Measurements from ENCODE around the gene ZBTB38. TPM values are rescaled to one million over a fixed set of nuclear protein-coding genes. Genes with fewer than 3 reads are reported as not detected.

Gene ZBTB38, protein sequence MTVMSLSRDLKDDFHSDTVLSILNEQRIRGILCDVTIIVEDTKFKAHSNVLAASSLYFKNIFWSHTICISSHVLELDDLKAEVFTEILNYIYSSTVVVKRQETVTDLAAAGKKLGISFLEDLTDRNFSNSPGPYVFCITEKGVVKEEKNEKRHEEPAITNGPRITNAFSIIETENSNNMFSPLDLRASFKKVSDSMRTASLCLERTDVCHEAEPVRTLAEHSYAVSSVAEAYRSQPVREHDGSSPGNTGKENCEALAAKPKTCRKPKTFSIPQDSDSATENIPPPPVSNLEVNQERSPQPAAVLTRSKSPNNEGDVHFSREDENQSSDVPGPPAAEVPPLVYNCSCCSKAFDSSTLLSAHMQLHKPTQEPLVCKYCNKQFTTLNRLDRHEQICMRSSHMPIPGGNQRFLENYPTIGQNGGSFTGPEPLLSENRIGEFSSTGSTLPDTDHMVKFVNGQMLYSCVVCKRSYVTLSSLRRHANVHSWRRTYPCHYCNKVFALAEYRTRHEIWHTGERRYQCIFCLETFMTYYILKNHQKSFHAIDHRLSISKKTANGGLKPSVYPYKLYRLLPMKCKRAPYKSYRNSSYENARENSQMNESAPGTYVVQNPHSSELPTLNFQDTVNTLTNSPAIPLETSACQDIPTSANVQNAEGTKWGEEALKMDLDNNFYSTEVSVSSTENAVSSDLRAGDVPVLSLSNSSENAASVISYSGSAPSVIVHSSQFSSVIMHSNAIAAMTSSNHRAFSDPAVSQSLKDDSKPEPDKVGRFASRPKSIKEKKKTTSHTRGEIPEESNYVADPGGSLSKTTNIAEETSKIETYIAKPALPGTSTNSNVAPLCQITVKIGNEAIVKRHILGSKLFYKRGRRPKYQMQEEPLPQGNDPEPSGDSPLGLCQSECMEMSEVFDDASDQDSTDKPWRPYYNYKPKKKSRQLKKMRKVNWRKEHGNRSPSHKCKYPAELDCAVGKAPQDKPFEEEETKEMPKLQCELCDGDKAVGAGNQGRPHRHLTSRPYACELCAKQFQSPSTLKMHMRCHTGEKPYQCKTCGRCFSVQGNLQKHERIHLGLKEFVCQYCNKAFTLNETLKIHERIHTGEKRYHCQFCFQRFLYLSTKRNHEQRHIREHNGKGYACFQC (N-terminal part only)
- 45.6 and 66.3 TPM in 2 replicates for total RNA-seq

GRCh38 chr3:141368062-141368924 lies at the start of gene ZBTB38:
Gene ZBTB38 (plus strand): TSS chr3:141368504. CDS start chr3:141442389, 73,885 bp downstream.

Other genes with a start within 250 kb of the ZBTB38 start
- gene PXYLP1, start 136.7 kb upstream of the ZBTB38 start, total RNA-seq, result 1.4 and 1.6 TPM in 2 replicates
- 21.8 and 23.4 TPM in 2 replicates for gene RASA2, start 118.5 kb downstream of the ZBTB38 start, total RNA-seq